HPDE6-E6E7 (cell line): ENCODE measurements around the gene SSR2.
"Not testable (repeated sequence)": the region's sequence is repeated elsewhere in the genome, so short reads cannot be mapped to it uniquely, and the experiment has no call there.

Source experiments
- DNase-seq: peaks from one replicate; pipeline ENCODE4 v3.0.0; 2011; ENCODE audit warnings: missing footprints; ENCODE audit errors: extremely low spot score

The SSR2 gene

DNA sequence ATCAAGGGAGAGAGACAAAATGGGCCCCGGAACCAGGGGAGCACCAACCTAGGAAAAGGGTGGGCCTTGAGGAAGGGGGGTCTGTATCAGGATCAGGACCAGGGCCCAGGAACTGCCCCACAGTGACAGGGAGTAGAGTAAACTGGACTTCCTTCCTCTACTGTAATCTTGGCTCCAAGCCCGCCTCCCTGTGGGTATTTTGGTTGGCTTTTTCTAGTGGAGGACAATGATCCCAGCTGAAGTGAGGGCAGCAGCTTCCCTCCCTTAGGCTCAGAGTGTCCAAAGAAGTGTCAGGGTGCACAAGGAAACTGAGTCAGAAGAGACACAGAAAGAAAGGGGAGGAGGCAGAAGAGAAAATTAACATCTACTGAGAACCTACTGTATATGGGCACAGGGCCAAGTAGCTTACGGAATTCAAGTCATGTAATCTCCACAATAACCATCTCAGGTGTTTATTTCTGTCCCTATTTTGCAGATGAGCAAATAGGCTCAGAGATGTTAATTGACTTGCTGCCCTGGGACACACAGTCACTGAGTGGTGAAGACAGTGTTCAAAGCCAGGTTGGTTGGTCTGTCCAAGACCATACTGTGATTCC is 28.0 kb upstream of the SSR2 start:
- no peak for DNase-seq

DNA sequence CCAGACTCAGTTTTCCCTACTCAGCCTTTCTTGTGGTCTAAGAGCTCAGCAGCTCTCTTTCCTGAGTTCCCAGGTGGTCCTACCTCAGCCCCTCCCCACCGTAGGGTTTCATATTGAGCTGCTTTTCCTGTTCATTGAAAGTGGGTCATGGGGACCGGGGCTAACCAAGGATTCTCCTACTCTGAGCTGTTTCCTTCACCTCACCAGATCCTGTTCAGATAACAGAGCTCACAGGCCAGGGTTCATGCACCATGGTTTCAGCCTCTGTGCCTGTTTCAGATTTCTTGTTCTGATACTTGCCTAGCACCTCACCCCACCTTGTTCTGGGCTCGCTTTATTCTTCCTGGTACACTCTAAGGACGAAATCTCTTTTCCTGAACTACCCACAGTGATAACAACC is 24.3 kb upstream of the SSR2 start:
- no peak for DNase-seq

DNA sequence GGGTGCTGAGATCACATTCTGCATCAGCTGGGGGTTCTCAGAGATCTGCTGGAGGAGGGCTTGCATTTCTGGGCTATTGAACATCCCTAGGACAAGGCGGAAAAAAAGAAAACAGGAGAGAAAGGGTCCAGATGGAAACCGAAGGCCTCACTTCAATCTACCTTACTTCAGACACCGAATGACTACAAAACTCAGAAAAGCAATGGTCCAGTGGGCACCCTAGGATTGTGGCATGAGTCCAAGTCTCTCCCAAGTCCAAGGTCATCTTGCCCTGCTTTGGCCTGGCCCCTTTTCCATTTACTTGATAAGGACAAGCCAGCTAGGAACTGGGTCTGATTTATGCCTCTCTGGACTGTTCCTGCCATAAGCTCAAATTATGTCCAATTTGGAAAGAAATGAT is 22.1 kb upstream of the SSR2 start:
- no peak for DNase-seq

DNA sequence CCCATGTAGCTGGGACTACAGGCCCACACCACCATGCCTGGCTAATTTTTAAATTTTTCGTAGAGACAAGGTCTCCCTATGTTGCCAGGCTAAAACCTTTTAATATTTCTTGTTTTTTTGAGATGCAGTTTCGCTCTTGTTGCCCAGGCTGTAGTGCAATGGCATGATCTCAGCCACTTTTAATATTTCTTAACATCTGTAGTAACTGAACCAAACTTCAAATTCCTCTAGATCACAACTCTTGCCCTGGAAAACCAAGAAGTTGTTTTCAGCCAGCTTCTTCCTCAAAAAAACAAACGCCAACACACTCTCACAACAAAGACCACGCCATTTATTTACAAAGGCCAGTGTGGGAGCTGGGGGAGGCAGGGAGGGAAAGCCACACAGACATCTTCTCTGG is 14.2 kb upstream of the SSR2 start:
- not testable (repeated sequence) for DNase-seq

DNA sequence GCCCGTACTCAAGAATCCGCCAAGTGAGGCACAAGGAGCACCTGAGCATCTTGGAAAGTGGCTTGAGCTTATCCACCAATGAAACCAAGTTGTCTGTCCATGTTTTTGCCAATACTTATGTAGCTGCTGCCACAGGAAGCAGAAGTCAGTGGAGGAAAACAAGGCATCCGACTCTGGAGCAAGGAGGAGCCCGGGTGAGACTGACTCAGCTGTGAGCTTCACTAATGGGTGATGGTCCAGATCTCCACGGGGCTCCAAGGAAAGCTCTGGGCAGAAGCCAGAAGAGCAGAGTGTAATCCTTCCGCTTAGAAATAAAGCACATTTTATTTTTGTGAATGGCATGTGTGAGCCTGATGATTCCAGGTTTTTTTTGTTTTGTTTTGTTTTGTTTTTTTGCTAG is 12.3 kb upstream of the SSR2 start:
- DNase-seq, result no peak

DNA sequence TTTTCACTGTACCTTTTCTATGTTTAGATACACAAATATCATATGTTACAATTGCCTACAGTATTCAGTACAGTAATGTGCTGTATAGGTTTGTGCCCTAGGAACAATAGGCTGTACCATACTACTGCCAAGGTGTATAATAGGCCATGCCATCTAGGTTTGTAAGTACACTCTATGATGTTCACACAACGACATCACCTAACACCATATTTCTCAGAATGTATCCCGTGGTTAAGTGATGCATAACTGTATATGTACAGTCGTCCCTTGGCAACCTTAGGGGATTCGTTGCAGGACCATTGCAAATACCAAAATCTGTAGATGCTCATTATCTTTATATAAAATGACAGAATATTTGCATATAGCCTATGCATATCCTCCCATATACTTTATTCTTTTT is 5.8 kb upstream of the SSR2 start:
- DNase-seq, result no peak

DNA sequence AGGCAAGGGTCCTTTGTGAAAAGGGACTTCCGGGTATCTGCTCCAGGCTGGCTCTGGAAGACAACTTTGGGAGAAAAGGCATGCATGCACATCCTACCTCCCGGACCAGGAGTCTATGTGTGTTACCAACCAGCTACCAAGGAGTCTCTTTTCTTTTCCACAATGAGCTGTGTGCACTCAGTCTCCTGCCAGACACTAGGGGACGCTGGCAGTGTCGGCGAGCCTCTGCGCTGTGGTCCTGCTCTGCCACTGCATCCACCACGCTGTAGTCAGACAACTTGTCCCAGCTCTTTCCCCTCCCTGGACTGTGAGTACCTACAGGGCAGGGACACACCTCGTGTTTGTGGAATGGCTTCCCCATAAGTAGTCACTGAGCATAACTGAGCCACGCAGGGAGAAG is 5.1 kb upstream of the SSR2 start:
- no peak for DNase-seq

DNA sequence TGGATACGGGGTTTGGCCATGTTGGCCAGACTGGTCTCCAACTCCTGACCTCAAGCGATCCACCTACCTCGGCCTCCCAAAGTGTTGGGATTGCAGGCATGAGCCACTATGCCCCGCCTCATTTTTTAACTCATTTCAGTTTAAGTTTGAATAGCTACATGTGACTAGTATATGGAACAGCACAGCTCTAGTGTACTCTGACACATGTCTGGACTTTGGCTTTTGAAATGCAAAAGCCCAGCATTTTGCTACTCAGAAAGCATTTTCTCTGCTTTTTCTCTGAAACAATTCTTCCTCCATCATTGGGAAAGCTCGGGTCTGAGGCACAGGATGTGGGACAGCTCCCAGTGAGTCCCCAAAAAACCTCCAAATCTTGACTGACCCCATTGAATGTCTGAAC is 4.0 kb upstream of the SSR2 start:
- no peak for DNase-seq

DNA sequence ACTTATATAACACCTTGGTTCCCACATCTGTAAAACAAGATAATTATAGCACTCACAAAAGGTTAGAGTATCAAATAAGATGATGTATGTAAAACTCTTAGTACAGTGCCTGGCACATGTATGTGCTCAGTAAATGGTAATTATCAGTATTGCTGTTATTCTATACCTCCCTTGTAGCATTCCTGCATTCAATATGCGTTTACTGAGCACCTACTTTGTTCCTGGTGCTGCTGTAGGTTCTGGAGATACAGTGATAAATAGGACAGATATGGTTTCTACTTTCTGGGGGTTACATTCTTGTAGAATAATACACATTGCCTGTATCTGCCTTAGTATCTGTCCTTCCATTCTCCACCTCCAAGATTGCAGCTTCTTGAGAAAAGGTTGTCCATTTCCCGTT is 1.2 kb upstream of the SSR2 start:
- DNase-seq, result no peak

DNA sequence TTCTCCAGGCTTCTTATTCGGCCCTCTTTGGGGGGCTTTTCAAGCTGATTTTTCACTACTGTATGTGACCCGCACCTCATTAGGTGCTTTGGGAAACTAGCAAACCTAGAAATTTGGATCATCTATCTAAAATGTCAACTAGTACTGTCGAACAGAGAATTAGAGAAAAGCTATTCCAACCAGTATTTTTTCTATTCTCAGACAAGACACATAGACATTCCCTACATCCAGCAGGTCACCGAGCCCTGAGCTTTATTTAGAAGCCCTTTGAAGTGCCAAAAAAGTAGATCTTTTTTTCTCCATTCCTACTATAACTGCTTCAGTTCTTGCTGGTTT is 310 bp upstream of the SSR2 start:
- DNase-seq, result no peak

DNA sequence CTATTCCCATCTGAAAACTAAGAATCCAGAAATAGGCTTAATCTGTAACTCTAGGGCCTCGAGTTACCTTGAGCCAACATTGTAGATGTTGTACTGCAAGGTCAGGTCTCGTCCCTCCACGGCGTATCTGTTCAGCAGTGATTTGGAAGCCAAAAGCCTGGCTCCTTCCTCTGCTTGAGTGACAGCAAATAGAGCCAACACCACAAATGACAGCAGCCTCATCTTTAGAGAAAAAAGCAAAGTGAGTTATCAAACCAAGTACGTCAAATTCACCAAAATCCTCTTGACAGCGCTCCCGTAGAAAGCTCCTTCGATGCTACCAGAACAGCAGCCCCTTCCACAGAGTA is 832 bp downstream of the SSR2 start:
- DNase-seq, result no peak

DNA sequence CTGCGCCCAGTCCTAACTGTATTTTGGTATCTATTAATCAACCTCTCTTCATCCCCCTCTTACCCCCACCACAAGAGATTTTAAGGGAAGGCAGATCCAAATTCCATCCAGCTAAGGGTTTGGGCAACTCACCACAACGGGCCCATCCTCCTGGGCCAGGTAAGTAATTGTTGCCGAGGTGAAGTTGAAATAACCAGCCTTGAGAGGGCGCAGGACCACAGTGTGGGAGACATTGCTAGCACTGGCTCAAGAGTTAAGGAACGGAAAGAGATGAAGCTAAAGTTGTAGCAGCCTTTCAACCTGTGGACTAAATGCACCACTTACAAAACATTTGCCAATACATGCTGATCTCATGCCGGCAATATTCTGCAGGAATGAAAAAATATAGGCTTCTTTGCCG is 5.9 kb downstream of the SSR2 start:
- DNase-seq, result no peak

DNA sequence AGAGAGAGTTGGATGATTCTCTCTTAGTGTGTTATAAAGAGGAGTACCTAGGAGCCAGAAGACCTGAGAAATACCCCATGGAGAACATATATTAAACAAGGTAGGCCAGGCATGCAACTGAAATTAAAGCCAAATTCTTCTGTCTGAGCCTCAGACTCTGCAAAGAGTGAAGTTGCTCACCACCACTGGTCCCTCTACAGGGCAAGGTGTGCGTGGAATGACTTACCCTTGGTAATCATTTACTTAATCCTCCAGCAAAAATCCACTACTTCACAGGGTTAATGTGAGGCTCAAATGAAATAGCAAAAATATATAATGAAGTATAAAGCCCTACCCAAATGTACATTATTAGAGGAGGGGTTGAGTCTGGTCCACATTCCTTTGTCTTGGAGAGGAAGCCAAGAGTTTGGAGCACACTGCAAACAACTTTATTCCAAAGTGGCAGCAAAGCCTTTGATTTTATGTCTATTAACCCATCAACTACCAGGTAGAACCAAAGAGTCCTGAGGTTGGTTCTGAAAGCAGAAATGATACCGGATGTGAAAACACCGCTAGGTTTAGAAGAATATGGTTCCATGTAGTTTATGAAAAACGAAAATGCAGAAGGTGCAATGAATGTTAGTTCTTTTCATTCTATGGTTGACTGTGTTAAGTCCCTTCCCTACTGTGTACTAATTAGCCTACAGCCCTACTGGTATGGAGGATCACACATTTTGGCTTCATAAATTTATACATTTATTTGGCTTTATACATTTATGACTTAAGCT is 8.5 kb downstream of the SSR2 start:
- no peak for DNase-seq

DNA sequence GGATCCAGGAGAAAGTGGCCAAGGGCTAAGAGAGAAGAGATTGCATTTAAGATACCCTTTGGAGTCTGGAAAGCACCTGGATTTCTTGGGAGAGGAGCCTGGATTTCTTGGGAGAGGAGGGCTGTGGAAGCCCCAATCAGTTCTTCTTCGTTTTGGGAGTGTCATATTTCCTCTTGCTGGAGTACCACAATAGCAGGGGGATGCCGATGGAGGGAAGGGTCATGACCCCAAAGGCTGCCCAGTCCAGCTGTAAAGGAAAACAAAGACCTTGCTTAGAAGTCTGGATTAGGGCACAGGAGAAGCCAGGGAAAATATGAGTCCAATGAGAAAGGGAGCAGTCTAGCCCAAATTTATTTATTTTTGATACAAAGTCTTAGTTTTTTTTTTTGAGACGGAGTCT is 11.3 kb downstream of the SSR2 start:
- DNase-seq, result no peak

DNA sequence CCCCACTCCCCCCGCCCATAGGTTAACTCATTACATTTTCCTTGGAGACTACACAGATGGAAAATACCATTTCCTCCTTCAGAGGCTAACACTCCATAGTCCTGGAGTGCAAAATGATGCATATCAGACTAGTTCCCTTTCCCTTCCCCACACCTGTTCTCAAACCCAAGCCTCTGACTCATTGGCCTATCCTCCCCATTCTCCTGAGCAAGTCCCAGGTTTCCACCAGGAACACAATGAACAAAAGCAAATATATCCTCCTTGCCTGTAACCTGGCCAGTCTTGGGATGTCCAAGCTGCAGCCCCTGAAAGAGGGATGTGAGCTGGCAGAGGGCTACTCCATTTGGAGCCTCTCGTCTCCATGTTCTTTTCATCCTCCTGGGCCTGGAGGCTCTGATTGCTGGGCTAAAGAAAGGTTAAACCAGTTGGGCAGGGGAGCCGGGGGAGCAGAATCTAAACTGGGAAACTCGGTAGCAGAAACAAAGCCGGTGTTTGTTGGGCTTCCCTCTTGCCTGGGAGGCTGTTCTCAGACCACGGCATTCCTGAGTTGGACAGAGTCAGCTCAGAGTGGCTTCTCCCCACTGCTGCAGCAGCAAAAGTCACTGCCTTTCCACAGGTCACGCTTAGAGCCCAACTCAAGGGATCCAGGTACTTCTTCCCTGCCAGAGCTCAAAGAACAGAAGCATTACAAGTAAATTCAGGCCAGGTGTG is 13.9 kb downstream of the SSR2 start:
- DNase-seq, result no peak

DNA sequence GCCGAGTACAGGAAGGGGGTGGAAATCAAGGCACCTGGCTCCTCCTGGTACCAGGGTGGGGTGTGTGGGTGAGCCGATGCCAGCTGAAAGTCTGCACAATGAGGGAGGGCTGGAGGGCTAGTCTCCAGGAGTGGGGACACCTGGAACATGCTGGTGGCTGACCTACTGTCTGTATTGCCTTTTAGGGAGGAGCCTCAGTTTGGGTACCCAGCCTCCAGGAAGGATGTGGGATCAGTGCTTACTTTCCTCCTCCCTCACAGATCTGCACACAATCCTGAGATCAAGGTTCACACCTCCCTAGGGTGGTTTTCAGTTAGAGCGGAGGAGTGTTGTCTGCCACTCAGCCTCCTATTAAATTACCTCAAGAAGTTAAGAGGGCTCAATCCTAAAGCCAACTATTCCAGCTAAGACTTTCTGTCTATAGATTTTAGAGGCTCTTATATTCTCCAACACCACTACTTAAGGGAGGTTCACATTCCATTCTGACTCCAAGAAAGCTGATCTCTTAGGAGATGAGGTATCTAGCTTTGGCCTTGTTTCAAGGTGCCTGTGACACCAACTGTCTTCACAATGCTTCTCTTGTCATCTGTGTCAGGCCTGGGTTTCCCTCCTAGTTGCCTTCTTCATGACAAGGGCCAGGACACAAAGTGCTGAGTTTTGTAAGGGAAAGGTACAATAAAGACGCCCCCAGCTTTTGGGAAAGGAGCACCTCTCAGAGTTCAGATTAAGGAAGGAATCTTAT is 15.7 kb downstream of the SSR2 start:
- no peak for DNase-seq

DNA sequence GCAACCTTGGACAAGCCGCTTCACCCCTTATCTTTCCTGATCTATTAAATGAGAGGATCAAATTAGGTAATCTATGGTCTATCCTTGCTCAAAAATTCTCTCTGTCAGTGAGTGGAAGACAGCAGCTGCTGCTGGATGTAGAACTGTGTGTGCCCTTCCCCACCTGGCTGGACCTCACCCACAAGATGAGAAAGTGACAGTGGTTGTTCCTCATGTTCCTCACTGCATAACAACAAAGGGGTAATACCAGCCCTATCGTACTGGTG is 16.9 kb downstream of the SSR2 start:
- DNase-seq, result no peak

DNA sequence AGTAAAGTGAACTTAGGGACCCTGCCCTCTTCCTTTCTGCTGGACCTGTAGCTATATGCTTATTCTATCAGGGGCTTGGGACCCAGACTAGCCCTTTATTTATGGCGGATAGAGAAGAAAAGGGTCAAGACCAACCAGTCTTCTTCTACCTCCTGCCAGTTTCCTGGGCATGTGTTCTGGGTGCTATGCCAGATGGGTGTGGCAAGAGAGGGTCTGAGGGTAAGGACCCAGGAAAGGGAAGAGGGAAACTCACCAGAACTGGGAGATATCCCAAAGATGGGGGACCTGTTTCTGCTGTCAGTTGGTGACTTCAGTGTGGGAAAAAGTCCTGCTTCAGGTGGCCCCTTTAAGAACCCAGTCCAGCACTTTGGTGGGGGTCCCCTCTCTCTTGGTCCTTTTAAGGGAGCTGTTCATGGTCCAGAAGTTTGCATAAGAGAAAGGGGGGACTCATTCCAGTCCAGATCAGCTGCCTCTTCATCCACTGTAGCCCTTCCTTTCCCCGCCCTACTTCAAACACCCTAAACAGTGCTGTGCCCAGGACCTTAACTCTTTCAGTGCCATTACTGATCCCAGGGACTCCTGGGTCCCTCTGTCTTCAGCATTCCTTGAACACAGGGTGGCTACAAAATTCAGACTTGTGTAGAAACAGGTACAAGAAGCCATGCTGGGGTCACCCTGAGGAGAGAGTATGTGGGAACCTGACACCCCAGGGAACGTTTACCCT is 18.4 kb downstream of the SSR2 start:
- no peak for DNase-seq

DNA sequence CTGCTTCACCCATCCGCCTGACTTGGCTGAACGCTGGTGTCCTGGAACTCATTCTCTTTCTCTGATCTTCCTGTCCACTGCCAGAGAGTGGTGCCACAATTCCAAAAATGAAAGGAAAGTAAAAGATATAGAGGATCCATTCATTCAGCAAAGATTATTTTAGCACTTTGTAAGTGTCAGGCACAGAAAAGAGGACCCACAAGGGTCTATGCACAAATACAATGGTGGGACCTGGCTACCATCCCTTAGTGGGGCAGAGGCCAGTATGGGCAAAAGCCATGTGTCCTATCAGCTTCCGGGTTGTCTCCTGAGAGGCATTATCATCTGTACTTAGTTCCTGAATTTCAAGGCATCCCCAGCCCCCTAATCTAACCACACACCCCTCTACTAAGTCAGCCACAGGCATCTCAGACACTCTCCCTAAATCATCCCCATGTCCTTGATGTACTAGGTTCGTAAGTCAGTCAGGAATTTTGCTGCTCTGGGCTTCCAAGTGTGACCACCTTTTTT is 19.0 kb downstream of the SSR2 start:
- no peak for DNase-seq

DNA sequence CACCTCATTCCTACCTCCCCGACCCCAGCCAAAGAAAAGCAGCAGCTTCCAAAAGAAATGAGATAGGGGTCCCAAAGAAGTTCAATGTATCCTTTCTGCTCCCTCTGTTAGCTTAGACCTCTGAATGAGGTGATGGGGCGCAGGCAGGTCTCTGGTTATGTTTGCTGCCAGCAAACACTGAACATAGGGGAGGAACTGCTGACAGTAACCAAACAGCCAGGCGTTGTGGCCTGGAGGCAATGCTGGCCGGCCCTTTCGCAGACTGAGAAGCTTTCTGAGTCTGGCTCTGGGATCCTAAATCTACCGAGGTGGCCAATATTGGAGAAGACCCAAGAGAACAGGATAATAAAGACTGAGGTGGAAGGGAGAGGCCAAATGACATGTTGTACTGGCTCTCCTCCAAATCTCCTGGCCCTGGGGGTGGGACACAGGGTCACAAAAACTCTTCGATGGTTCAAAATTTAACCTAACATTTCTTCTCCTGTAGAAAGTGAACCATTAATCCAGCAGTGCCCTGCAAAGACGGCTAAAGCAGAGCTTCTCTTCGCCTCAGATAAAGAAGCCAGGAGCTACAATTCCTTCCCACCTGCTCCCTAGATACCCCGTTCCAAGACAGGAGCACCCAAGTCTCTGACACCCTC is 19.6 kb downstream of the SSR2 start:
- DNase-seq, result no peak

DNA sequence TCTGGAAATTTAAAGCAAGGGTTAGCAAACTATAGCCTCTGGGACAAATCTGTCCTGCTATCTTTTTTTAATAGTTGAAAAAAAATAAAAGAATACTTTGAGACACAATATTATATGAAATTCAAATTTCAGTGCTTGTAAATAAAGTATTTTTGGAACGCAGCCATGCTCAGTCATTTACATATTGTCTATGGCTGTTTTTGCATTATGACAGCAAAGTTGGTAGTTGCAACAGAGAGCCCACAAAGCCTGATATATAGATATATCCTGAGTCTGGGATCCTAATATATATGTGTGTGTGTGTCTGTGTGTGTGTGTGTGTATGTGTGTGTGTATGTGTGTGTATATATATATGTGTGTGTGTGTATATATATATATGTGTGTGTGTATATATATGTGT is 20.8 kb downstream of the SSR2 start:
- no peak for DNase-seq

DNA sequence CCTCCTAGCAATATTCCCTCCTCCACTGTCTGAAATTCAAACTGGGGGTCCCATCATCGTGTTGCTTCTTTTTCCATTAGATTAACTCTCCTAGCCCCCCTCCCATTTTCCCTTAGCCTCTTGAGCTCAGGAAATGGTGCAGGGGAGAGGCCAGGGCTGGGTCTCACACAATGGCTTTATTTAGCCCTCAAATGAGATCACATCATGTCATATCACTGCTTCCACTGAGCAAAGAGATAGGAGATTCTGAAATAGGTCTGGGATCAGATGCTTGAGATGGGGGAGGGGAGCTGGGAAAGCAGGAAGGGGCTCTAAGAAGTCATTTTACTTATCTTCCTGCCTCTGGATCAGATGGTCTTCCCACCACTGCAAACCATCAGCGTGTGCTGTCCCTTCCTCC is 24.6 kb downstream of the SSR2 start:
- no peak for DNase-seq
